ENCODE data around the gene NRG4.
"Not testable (repeated sequence)": the region's sequence is repeated elsewhere in the genome, so short reads cannot be mapped to it uniquely, and the experiment has no call there.

NRG4 gene, protein sequence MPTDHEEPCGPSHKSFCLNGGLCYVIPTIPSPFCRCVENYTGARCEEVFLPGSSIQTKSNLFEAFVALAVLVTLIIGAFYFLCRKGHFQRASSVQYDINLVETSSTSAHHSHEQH

GRCh38 chr15:76011627-76012551, at the start of gene NRG4:
TSS of gene NRG4 (minus strand) at chr15:76012424. CDS start at chr15:76011230, 1,194 bp downstream.
- no peaks in the 10 kb centered on the region for H3K4me1 ChIP-seq (ENCODE audit: control insufficient read depth, insufficient read depth, low read length)
- no peaks in the 10 kb centered on the region for H3K9me3 ChIP-seq (ENCODE audit: control insufficient read depth in 2 of 2, low read length in 2 of 2)
- H3K36me3 ChIP-seq (ENCODE audit: control insufficient read depth in 2 of 2, insufficient read depth in 2 of 2, low read length in 2 of 2): no peaks in the 10 kb centered on the region
- H3K9ac ChIP-seq (ENCODE audit: low read length in 2 of 2): no peak within 1 kb of the TSS
- H3K27ac ChIP-seq (ENCODE audit: low read length): no peak within 1 kb of the TSS
- H3K4me3 ChIP-seq (ENCODE audit: low read length in 2 of 2): no peak within 1 kb of the TSS
- H3K27me3 ChIP-seq (ENCODE audit: control insufficient read depth in 1 of 2, insufficient read depth in 2 of 2, low read length in 2 of 2): no peaks in the 10 kb centered on the region

GRCh38 chr15:76061700-76062099, 49.5 kb upstream of the NRG4 start:
- no peak overlapping the region for H3K27ac ChIP-seq (ENCODE audit: low read length)
- H3K9ac ChIP-seq (ENCODE audit: low read length in 2 of 2): no peak overlapping the region
- peaks cover 0 to 6% of the 10 kb centered on the region in 2 donors for H3K27me3 ChIP-seq (ENCODE audit: control insufficient read depth in 1 of 2, insufficient read depth in 2 of 2, low read length in 2 of 2)
- H3K4me3 ChIP-seq (ENCODE audit: low read length in 2 of 2): no peak overlapping the region
- H3K36me3 ChIP-seq (ENCODE audit: control insufficient read depth in 2 of 2, insufficient read depth in 2 of 2, low read length in 2 of 2): no peaks in the 10 kb centered on the region
- H3K4me1 ChIP-seq (ENCODE audit: control insufficient read depth, insufficient read depth, low read length): peaks cover 11% of the 10 kb centered on the region
- no peaks in the 10 kb centered on the region for H3K9me3 ChIP-seq (ENCODE audit: control insufficient read depth in 2 of 2, low read length in 2 of 2)

DNA sequence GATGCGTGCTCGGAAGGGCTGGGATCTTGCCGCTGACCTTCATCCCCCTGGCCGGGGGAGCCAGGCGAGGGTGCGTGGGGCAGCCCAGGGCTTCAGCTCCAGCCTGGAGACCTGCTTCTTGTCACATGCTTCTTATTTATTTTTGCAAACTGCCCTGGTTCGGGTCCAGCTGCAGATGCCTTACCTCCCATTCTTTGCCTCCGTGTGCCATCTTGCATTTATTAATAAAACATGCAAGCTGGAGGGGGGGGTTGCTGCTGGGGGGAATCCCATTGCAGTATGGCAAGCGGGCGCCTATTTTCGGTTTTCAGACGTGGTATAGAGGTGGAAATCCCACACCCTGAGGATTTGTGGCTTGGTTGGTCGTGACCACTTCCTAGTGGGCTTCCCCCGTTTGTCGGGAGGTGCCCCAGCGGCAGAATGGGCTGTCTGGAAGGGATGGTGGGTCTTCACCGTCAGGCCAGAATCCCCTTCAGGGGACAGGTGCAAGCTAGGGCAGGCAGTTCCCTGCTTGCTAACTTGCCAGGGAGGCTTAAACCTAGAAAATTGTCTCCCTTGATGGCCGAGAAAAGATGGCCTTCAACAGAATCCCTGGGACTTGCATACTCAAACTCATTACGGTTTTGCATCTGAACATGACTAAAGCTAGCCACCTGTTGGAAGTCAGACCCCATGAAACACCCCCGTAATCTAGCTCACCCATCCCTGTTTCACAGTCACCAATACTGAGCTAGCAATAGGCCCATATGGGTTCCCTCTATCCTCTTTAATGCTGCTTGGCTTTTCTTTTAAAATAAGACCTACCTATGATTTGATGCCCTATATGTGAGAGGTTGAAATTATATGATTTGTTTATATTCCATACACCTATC, 48.1 kb upstream of the NRG4 start:
- peak overlapping the region; percentile 66 to 77 for H3K4me3 ChIP-seq (ENCODE audit: low read length in 2 of 2)
- H3K36me3 ChIP-seq (ENCODE audit: control insufficient read depth in 2 of 2, insufficient read depth in 2 of 2, low read length in 2 of 2): no peaks in the 10 kb centered on the region
- peaks cover 11% of the 10 kb centered on the region for H3K4me1 ChIP-seq (ENCODE audit: control insufficient read depth, insufficient read depth, low read length)
- H3K9me3 ChIP-seq (ENCODE audit: control insufficient read depth in 2 of 2, low read length in 2 of 2): no peaks in the 10 kb centered on the region
- H3K9ac ChIP-seq (ENCODE audit: low read length in 2 of 2): peak overlapping the region in 1 of 2 donors; percentile 25
- H3K27me3 ChIP-seq (ENCODE audit: control insufficient read depth in 1 of 2, insufficient read depth in 2 of 2, low read length in 2 of 2): peaks cover 0 to 3% of the 10 kb centered on the region in 2 donors
- H3K27ac ChIP-seq (ENCODE audit: low read length): no peak overlapping the region

DNA sequence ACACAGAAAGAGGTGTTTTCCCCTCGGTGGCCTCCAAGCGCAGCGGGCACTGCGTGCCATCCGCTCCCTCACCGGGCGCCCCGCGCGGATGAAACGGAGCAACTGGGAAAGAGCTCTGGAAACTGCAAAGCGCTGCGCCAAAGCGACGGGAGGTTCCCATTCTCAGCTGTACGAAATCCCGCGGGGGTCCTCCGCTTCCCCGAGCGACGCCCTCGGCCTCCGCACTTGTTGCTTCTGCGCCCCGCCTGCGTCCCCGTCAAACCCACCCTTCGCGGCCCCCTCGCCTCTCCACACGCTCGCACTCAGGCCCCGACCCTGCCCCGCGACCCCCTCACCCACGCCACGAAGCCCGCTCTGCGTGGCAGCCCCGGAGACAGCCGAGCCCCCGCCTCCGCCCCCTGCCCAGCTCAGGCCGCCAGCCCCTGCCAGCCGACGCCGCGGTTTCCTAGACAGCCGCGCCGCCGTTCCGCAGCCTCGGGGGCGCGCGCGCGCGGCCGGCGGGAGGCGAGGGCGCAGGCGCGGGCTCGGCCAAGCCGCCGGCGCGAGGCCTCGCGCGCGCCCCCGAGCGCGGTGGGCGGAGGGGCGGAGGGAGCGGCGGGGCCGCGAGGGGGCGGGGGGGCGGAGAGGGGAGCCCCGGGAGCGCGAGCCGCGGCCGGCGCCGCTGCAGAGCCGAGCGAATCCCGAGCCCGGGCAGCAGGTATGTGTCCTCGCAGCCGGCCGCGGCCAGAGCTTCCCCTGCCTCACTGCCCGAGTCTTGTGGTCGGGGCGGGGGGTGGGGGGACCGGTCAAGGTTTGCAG, 47.3 kb upstream of the NRG4 start, which contains the start of gene TMEM266:
TSS of gene TMEM266 (plus strand) at position 666 of the 798 bp plus-strand sequence. CDS start 74,279 bp downstream, outside the sequence.
- Histone ChIP-seq H3K4me1 (ENCODE audit: control insufficient read depth, insufficient read depth, low read length) (peaks cover 11% of the 10 kb centered on the region), H3K9ac (ENCODE audit: low read length in 2 of 2) (peak within 1 kb of the TSS in 1 of 2 donors; percentile 48), H3K27me3 (ENCODE audit: control insufficient read depth in 1 of 2, insufficient read depth in 2 of 2, low read length in 2 of 2) (peaks cover 0 to 3% of the 10 kb centered on the region in 2 donors), H3K4me3 (ENCODE audit: low read length in 2 of 2) (peak within 1 kb of the TSS; percentile 74 to 77), H3K36me3 (ENCODE audit: control insufficient read depth in 2 of 2, insufficient read depth in 2 of 2, low read length in 2 of 2) (no peaks in the 10 kb centered on the region), H3K27ac (ENCODE audit: low read length) (no peak within 1 kb of the TSS), H3K9me3 (ENCODE audit: control insufficient read depth in 2 of 2, low read length in 2 of 2) (no peaks in the 10 kb centered on the region)

DNA sequence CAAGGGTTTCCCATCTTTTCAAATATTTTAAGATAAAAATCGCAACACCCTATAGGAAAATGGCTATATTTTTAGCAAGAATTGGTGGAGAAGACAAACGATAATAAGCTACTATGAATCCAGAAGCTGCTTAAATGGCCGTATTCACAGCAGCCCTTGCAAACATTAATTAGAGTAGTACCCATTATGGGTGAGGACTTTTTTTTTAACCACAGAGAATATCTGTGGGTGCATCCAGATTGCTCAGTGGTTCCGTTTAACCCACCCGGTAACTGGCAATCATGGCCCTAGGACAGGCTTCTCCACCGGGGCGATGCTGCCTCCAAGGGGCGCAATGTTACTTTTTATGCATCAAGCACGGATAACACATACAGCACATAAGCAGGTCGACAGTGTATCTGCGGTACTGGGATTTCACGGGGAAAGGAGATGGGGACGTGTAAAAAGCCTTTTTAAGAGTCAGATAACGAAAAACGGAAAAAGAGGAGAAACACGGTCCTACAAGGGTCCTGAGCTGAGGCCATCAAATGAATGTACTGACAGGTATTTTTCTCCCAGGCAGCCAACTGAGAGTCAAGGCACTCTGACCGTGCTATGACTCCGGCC, 46.6 kb upstream of the NRG4 start:
- Histone ChIP-seq H3K27me3 (ENCODE audit: control insufficient read depth in 1 of 2, insufficient read depth in 2 of 2, low read length in 2 of 2) (peaks cover 0 to 5% of the 10 kb centered on the region in 2 donors), H3K9me3 (ENCODE audit: control insufficient read depth in 2 of 2, low read length in 2 of 2) (no peaks in the 10 kb centered on the region), H3K9ac (ENCODE audit: low read length in 2 of 2) (peak overlapping the region in 1 of 2 donors; percentile 48), H3K4me1 (ENCODE audit: control insufficient read depth, insufficient read depth, low read length) (peaks cover 11% of the 10 kb centered on the region), H3K4me3 (ENCODE audit: low read length in 2 of 2) (peak overlapping the region; percentile 74 to 75), H3K27ac (ENCODE audit: low read length) (no peak overlapping the region), H3K36me3 (ENCODE audit: control insufficient read depth in 2 of 2, insufficient read depth in 2 of 2, low read length in 2 of 2) (no peaks in the 10 kb centered on the region)

GRCh38 chr15:76057332-76058000, 45.2 kb upstream of the NRG4 start:
- H3K27ac ChIP-seq (ENCODE audit: low read length): no peak overlapping the region
- H3K4me1 ChIP-seq (ENCODE audit: control insufficient read depth, insufficient read depth, low read length): peaks cover 11% of the 10 kb centered on the region
- peak overlapping the region in 1 of 2 donors; percentile 50 for H3K4me3 ChIP-seq (ENCODE audit: low read length in 2 of 2)
- no peak overlapping the region for H3K9ac ChIP-seq (ENCODE audit: low read length in 2 of 2)
- no peaks in the 10 kb centered on the region for H3K36me3 ChIP-seq (ENCODE audit: control insufficient read depth in 2 of 2, insufficient read depth in 2 of 2, low read length in 2 of 2)
- no peaks in the 10 kb centered on the region for H3K9me3 ChIP-seq (ENCODE audit: control insufficient read depth in 2 of 2, low read length in 2 of 2)
- peaks cover 0 to 5% of the 10 kb centered on the region in 2 donors for H3K27me3 ChIP-seq (ENCODE audit: control insufficient read depth in 1 of 2, insufficient read depth in 2 of 2, low read length in 2 of 2)

DNA sequence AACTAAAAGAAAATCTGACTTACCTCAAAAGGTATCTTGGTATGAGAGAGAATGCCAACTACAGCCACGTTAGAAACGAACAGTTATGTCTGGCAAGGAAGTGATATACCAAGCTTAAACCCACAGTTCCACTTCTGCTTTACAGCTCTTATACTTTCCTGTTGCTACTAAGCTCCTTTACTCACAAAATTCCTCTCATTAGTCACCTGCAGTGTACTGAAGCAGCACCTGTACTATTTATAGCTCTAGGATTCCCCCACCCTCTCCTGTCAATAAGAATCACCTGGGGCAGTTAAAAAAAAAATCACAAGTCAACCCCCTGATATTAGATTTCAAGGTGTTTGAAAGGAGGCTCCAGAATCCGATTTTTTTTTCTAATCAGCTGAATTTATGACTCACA, 44.7 kb upstream of the NRG4 start:
- H3K9me3 ChIP-seq (ENCODE audit: control insufficient read depth in 2 of 2, low read length in 2 of 2): no peaks in the 10 kb centered on the region
- H3K36me3 ChIP-seq (ENCODE audit: control insufficient read depth in 2 of 2, insufficient read depth in 2 of 2, low read length in 2 of 2): no peaks in the 10 kb centered on the region
- peaks cover 0 to 5% of the 10 kb centered on the region in 2 donors for H3K27me3 ChIP-seq (ENCODE audit: control insufficient read depth in 1 of 2, insufficient read depth in 2 of 2, low read length in 2 of 2)
- no peak overlapping the region for H3K4me3 ChIP-seq (ENCODE audit: low read length in 2 of 2)
- H3K9ac ChIP-seq (ENCODE audit: low read length in 2 of 2): no peak overlapping the region
- H3K27ac ChIP-seq (ENCODE audit: low read length): no peak overlapping the region
- H3K4me1 ChIP-seq (ENCODE audit: control insufficient read depth, insufficient read depth, low read length): peaks cover 11% of the 10 kb centered on the region

GRCh38 chr15:76054201-76054600, 42.0 kb upstream of the NRG4 start:
- H3K9ac ChIP-seq (ENCODE audit: low read length in 2 of 2); H3K4me3 ChIP-seq (ENCODE audit: low read length in 2 of 2); H3K4me1 ChIP-seq (ENCODE audit: control insufficient read depth, insufficient read depth, low read length); H3K9me3 ChIP-seq (ENCODE audit: control insufficient read depth in 2 of 2, low read length in 2 of 2); H3K27ac ChIP-seq (ENCODE audit: low read length); H3K36me3 ChIP-seq (ENCODE audit: control insufficient read depth in 2 of 2, insufficient read depth in 2 of 2, low read length in 2 of 2); H3K27me3 ChIP-seq (ENCODE audit: control insufficient read depth in 1 of 2, insufficient read depth in 2 of 2, low read length in 2 of 2): not testable (repeated sequence)

GRCh38 chr15:76038512-76038911, 26.3 kb upstream of the NRG4 start:
- no peaks in the 10 kb centered on the region for H3K4me1 ChIP-seq (ENCODE audit: control insufficient read depth, insufficient read depth, low read length)
- no peak overlapping the region for H3K27ac ChIP-seq (ENCODE audit: low read length)
- no peaks in the 10 kb centered on the region for H3K27me3 ChIP-seq (ENCODE audit: control insufficient read depth in 1 of 2, insufficient read depth in 2 of 2, low read length in 2 of 2)
- H3K36me3 ChIP-seq (ENCODE audit: control insufficient read depth in 2 of 2, insufficient read depth in 2 of 2, low read length in 2 of 2): no peaks in the 10 kb centered on the region
- H3K9me3 ChIP-seq (ENCODE audit: control insufficient read depth in 2 of 2, low read length in 2 of 2): peaks cover 3 to 17% of the 10 kb centered on the region in 2 donors
- no peak overlapping the region for H3K4me3 ChIP-seq (ENCODE audit: low read length in 2 of 2)
- no peak overlapping the region for H3K9ac ChIP-seq (ENCODE audit: low read length in 2 of 2)
